ENCODE data around the gene UGT1A8. TPM values are rescaled to one million over a fixed set of nuclear protein-coding genes. Genes with fewer than 3 reads are reported as not detected.
"Not testable (repeated sequence)": the region's sequence is repeated elsewhere in the genome, so short reads cannot be mapped to it uniquely, and the experiment has no call there.

The UGT1A8 gene
- total RNA-seq, 1 donor from 2014 or later, result not detected

DNA sequence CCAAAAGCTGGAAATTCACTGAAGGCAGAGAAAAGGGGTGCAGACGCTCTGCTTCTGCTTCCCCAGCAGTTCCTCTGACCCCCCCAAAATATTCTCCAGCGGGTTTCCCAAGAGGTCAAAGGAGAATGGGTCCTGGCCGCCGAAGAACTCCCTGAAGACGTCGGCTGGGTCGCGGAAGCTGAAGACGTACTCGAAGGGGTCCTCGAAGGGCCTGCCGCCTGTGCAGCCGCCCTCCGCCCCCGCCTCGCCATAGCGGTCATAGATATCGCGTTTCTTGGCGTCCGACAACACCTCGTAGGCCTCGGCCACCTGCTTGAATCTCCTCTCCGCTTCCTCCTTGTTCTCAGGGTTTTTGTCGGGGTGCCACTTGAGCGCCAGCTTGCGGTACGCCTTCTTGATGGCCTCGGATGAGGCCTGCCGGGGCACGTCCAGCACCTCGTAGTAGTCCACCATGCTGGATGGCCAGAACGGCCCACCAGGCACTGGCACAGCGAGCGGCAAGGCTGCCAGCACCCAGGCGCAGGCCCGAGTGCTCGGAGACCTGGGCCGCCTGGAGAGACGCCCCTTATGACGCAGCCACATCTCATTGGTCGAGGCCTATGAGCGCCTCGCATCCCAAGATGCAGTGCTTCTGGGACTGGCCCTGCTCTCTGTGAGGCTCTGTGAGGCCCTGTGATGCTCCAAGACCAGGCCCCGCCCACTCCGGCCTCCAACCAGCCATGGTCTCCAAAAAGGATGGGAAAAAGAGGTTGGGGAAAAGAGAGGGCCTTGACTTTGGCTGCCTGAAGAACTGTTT lies 126.2 kb downstream of the UGT1A8 start:
- TF ChIP-seq, protein P1, sequence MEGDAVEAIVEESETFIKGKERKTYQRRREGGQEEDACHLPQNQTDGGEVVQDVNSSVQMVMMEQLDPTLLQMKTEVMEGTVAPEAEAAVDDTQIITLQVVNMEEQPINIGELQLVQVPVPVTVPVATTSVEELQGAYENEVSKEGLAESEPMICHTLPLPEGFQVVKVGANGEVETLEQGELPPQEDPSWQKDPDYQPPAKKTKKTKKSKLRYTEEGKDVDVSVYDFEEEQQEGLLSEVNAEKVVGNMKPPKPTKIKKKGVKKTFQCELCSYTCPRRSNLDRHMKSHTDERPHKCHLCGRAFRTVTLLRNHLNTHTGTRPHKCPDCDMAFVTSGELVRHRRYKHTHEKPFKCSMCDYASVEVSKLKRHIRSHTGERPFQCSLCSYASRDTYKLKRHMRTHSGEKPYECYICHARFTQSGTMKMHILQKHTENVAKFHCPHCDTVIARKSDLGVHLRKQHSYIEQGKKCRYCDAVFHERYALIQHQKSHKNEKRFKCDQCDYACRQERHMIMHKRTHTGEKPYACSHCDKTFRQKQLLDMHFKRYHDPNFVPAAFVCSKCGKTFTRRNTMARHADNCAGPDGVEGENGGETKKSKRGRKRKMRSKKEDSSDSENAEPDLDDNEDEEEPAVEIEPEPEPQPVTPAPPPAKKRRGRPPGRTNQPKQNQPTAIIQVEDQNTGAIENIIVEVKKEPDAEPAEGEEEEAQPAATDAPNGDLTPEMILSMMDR (IDR thresholded peaks at IDR 0.05), result no peak
- Histone ChIP-seq H3K27me3 (no peaks in the 10 kb centered on the region), H3K4me3 (no peak overlapping the region), H3K4me1 (no peaks in the 10 kb centered on the region), H3K9me3 (no peaks in the 10 kb centered on the region), H3K27ac (no peak overlapping the region), H3K36me3 (no peaks in the 10 kb centered on the region)
- DNase-seq (ENCODE audit: low spot score in 2 of 2), result no peak
- intact Hi-C loops (cut with DNase I), result no loop called here

DNA sequence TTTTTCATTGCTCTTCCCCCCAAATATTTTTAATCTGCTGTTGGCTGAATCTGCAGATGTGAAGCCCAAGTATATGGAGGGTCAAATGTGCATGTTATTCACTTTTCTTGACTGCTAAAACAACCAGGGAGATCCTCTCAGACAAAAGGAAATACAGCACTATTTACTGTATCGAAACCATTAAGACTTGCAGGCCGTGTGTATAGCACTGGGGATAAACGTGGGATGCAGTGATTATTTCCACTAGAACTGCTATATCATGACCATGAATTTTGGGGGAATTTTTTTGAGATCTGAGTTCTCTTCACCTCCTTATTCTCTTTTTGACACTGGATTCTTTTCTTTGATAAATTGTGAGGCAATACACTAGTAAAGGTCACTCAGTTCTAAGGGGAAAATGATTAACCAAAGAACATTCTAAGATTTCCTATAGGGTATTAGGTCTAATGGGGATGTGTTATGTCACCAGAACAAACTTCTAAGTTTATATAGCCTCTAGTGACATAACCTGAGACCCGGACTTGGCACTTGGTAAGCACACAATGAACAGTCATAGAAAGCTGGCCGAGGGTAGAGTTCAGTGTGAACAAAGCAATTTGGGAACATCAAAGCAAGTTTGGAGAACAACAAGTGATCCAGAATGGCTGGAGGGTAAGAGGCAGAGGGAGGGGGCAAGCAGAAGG lies 127.8 kb downstream of the UGT1A8 start:
- H3K27ac ChIP-seq, result no peak overlapping the region
- intact Hi-C loops (cut with DNase I), result no loop called here
- no peak overlapping the region for H3K4me3 ChIP-seq
- no peaks in the 10 kb centered on the region for H3K4me1 ChIP-seq
- DNase-seq (ENCODE audit: low spot score in 2 of 2), result no peak
- no peaks in the 10 kb centered on the region for H3K36me3 ChIP-seq
- H3K27me3 ChIP-seq, result no peaks in the 10 kb centered on the region
- TF ChIP-seq, protein P1 (IDR thresholded peaks at IDR 0.05), result no peak
- H3K9me3 ChIP-seq, result no peaks in the 10 kb centered on the region

DNA sequence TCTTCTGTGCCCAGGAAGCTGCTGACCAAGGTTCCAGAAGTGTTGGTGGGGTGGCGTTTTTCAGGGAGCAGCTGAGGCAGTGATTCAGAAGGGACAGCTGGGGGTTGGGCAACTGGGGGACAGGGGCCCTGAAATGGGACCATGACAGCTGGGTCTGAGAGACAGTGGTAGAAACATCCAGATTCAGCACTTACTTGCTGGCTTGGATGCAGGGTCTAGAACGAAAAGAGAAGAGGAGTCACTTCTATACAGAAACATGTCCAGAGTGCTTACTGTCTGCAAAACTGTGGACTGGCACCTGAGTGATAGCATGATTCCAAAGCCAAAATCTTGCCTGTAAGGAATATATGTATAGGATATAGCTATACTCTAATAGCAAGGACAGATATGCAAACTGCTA lies 128.4 kb downstream of the UGT1A8 start:
- H3K4me1 ChIP-seq; intact Hi-C loops (cut with DNase I); DNase-seq (ENCODE audit: low spot score in 2 of 2); H3K27me3 ChIP-seq; H3K4me3 ChIP-seq; H3K9me3 ChIP-seq; H3K36me3 ChIP-seq; H3K27ac ChIP-seq: not testable (repeated sequence)

DNA sequence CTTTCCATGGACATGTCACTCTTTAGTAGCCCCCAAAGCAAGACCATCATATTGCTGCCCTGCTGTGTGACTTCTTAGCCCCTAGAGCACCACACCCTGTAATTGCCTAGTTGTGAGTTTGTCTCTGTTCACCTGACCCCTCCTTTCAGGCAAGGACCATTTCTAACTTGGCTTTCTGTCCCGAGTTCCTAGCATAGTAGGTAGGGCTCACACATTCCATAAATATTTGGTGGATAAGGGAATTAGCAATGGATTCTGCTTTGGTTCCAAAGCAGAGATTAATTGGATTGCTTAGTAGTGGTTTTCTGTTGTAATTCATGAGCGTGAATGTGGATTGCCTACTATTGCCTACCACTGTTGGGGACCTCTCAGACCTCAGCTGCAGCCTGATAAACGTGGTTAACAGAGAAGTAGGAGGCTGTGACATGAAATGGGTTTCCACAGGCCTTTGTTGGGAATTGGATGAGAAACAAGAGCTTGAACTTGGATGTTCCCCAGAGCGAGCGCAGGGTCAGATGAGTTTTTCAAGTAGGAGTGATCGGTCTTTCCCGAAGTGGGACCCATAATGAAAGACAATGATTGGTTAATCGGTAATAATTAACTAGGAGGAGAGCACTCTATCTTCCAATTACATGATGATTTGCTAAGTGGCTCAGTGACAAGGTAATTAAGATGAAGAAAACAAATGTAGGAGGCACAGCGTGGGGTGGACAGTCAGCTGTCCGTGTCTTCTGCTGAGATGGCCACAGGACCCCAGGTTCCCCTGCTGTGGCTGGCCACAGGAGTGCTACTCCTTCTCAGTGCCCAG lies 129.2 kb downstream of the UGT1A8 start:
- TF ChIP-seq, protein P1 (IDR thresholded peaks at IDR 0.05), result no peak
- no peaks in the 10 kb centered on the region for H3K27me3 ChIP-seq
- H3K36me3 ChIP-seq, result no peaks in the 10 kb centered on the region
- DNase-seq (ENCODE audit: low spot score in 2 of 2), result no peak
- H3K9me3 ChIP-seq, result no peaks in the 10 kb centered on the region
- H3K27ac ChIP-seq, result no peak overlapping the region
- no peaks in the 10 kb centered on the region for H3K4me1 ChIP-seq
- intact Hi-C loops (cut with DNase I), result no loop called here
- no peak overlapping the region for H3K4me3 ChIP-seq

DNA sequence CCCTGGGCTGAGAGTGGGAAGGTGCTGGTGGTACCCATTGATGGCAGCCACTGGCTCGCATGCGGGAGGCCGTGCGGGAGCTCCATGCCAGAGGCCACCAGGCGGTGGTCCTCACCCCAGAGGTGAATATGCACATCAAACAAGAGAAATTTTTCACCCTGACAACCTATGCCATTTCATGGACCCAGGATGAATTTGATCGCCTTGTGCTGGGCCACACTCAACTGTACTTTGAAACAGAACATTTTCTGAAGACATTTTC lies 129.8 kb downstream of the UGT1A8 start:
- no peaks in the 10 kb centered on the region for H3K27me3 ChIP-seq
- H3K9me3 ChIP-seq, result no peaks in the 10 kb centered on the region
- DNase-seq (ENCODE audit: low spot score in 2 of 2), result no peak
- H3K4me3 ChIP-seq, result no peak overlapping the region
- TF ChIP-seq, protein P1 (IDR thresholded peaks at IDR 0.05), result no peak
- no peaks in the 10 kb centered on the region for H3K4me1 ChIP-seq
- no peak overlapping the region for H3K27ac ChIP-seq
- H3K36me3 ChIP-seq, result no peaks in the 10 kb centered on the region
- intact Hi-C loops (cut with DNase I), result no loop called here

DNA sequence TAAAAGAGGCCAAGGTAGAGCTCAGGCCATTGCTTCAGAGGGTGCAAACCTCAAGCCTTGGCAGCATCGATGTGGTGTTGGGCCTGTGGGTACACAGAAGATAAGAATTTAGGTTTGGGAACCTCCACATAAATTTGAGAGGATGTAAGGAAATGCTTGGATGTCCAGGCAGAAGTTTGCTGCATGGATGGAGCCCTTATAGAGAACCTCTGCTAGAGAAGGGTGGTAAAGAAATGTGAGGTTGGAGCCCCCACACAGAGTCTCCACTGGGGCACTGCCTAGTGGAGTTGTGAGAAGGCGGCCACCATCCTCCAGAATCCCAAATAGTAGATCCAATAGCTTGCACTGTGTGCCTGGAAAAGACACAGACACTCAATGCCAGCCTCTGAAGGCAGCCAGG lies 133.3 kb downstream of the UGT1A8 start:
- H3K27me3 ChIP-seq; H3K9me3 ChIP-seq; H3K4me1 ChIP-seq; DNase-seq (ENCODE audit: low spot score in 2 of 2); intact Hi-C loops (cut with DNase I); H3K27ac ChIP-seq; H3K36me3 ChIP-seq; H3K4me3 ChIP-seq: not testable (repeated sequence)

DNA sequence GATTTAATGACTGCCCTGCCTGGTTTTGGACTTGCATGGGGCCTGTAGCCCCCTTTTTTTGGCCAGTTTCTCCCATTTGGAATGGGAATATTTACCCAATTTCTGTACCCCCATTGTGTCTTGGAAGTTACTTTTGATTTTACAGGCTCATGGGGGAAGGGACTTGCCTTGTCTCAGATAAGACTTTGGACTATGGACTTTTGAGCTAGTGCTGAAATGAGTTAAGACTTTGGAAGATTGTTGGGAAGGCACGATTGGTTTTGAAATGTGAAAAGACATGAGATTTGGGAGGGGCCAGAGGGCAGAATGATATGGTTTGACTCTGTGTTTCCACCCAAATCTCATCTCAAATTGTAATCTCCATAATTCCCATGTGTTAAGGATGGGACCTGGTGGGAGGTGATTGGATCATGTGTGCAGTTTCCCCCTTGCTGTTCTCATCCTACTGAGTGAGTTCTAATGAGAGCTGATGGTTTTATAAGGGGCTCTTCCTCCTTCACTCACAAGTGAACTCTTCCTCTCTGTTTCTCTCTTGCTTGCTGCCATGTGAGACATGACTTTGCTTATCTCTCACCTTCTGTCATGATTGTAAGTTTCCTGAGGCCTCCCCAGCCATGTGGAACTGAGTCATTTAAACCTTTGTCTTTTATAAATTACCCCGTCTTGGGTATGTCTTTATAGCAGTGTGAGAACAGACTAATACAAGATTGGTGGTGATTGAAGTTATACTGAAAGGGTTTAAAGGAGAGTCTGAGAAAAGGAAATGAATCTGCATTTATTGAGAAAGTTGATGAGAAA lies 134.0 kb downstream of the UGT1A8 start:
- H3K9me3 ChIP-seq; H3K4me3 ChIP-seq; H3K4me1 ChIP-seq; H3K36me3 ChIP-seq; intact Hi-C loops (cut with DNase I); DNase-seq (ENCODE audit: low spot score in 2 of 2); H3K27ac ChIP-seq; H3K27me3 ChIP-seq: not testable (repeated sequence)
